HG02973 (cell line): ENCODE results near the gene ZNF627.
"Not testable (repeated sequence)": the region's sequence is repeated elsewhere in the genome, so short reads cannot be mapped to it uniquely, and the experiment has no call there.

Experiments used
- ATAC-seq: cut with Tn5 transposase; IDR thresholded peaks from one replicate; pipeline ENCODE4 v1.9.1; 2021; ENCODE audit warnings: moderate library complexity; ENCODE audit not compliant: unreplicated experiment

Gene ZNF627

GRCh38 chr19:11620553-11620952 lies 23.3 kb downstream of the ZNF627 start:
- ATAC-seq = no peak

- ATAC-seq = not testable (repeated sequence)
These were observed 25.1 kb downstream of the ZNF627 start for GRCh38 chr19:11622401-11622800.

- no peak for ATAC-seq
These were observed 26.8 kb downstream of the ZNF627 start for GRCh38 chr19:11624069-11624463.

GRCh38 chr19:11626252-11626651 lies 29.0 kb downstream of the ZNF627 start:
- ATAC-seq = no peak

- ATAC-seq = no peak
These were observed 35.9 kb downstream of the ZNF627 start for GRCh38 chr19:11633223-11633622.

GRCh38 chr19:11634018-11634662 lies 36.9 kb downstream of the ZNF627 start:
- not testable (repeated sequence) for ATAC-seq

GRCh38 chr19:11639245-11639601 lies 41.9 kb downstream of the ZNF627 start:
- ATAC-seq = no peak

- peak; percentile 90 for ATAC-seq
These were observed 42.6 kb downstream of the ZNF627 start for GRCh38 chr19:11639602-11640471.

GRCh38 chr19:11641244-11641643 lies 44.0 kb downstream of the ZNF627 start:
- no peak for ATAC-seq

GRCh38 chr19:11642902-11643301 lies 45.6 kb downstream of the ZNF627 start:
- ATAC-seq = no peak

GRCh38 chr19:11649941-11650340 lies 52.7 kb downstream of the ZNF627 start:
- no peak for ATAC-seq

- no peak for ATAC-seq
These were observed 53.8 kb downstream of the ZNF627 start for GRCh38 chr19:11651062-11651461.

GRCh38 chr19:11652056-11652455 lies 54.8 kb downstream of the ZNF627 start:
- ATAC-seq = no peak

GRCh38 chr19:11652492-11652891 lies 55.2 kb downstream of the ZNF627 start:
- ATAC-seq = no peak

- no peak for ATAC-seq
These were observed 59.3 kb downstream of the ZNF627 start for GRCh38 chr19:11656535-11656934.

GRCh38 chr19:11657307-11657706 lies 60.0 kb downstream of the ZNF627 start:
- ATAC-seq = no peak

- no peak for ATAC-seq
These were observed 61.7 kb downstream of the ZNF627 start for GRCh38 chr19:11658970-11659369.

- ATAC-seq = no peak
These were observed 62.3 kb downstream of the ZNF627 start for GRCh38 chr19:11659612-11660011.

- no peak for ATAC-seq
These were observed 65.0 kb downstream of the ZNF627 start for GRCh38 chr19:11662278-11662677.

GRCh38 chr19:11663181-11663591 lies 65.9 kb downstream of the ZNF627 start:
- no peak for ATAC-seq
